DND-41 (cell line): ENCODE data around the gene ADIPOR1.

Experiments
- ATAC-seq: fragments of 200-7000 bp; cut with Tn5 transposase; 3 replicates; pipeline ENCODE4 v1.9.1; 2021; ENCODE audit warnings: low read depth; ENCODE audit not compliant: insufficient read depth
- DNase-seq: peaks from one replicate; pipeline ENCODE4 v3.0.0-alpha.2; 2020
- H2AFZ ChIP-seq: 2 replicates; pipeline ENCODE4 v1.6.0; 2012; ENCODE audit warnings: low read depth, low read length
- H3K27ac ChIP-seq: 2 replicates; pipeline ENCODE4 v1.5.1; 2012; ENCODE audit warnings: low read length, inconsistent platforms
- H3K27me3 ChIP-seq: fragments of 200-600 bp; sonication (generic); 2 replicates; pipeline ENCODE4 v1.6.0; 2012; ENCODE audit warnings: low read length, mild to moderate bottlenecking, inconsistent platforms; ENCODE audit not compliant: insufficient read depth, poor library complexity
- H3K36me3 ChIP-seq: 2 replicates; pipeline ENCODE4 v1.5.1; 2012; ENCODE audit warnings: low read length, inconsistent platforms; ENCODE audit not compliant: insufficient read depth
- H3K4me1 ChIP-seq: 2 replicates; pipeline ENCODE4 v1.5.1; 2012; ENCODE audit warnings: mild to moderate bottlenecking, low read length; ENCODE audit not compliant: insufficient read depth
- H3K4me2 ChIP-seq: 2 replicates; pipeline ENCODE4 v1.6.0; 2012; ENCODE audit warnings: mild to moderate bottlenecking, moderate library complexity, low read length, inconsistent platforms; ENCODE audit not compliant: insufficient read depth
- H3K4me3 ChIP-seq, 2 experiments: fragments of 200-600 bp in 1 of 2; shearing (Covaris generic) in 1 of 2; 2 replicates each; pipeline ENCODE4 v1.5.1; 2012 to 2016; ENCODE audit warnings: inconsistent platforms in 2 of 2, low read length in 2 of 2, mild to moderate bottlenecking in 2 of 2, low read depth in 1 of 2, moderate library complexity in 1 of 2
- H3K79me2 ChIP-seq: 2 replicates; pipeline ENCODE4 v1.6.0; 2012; ENCODE audit warnings: low read length, inconsistent platforms; ENCODE audit not compliant: insufficient read depth
- H3K9ac ChIP-seq: 2 replicates; pipeline ENCODE4 v1.6.0; 2012; ENCODE audit warnings: low read depth, mild to moderate bottlenecking, inconsistent platforms, low read length, moderate library complexity
- H3K9me3 ChIP-seq: 2 replicates; pipeline ENCODE4 v1.5.1; 2012; ENCODE audit warnings: low read length, moderate library complexity, mild to moderate bottlenecking, inconsistent platforms; ENCODE audit not compliant: insufficient read depth, severe bottlenecking
- H4K20me1 ChIP-seq: 2 replicates; pipeline ENCODE4 v1.6.0; 2012; ENCODE audit warnings: low read length; ENCODE audit not compliant: insufficient read depth
- CTCF ChIP-seq: IDR thresholded peaks from 2 replicates; pipeline ENCODE4 v1.5.1; 2012; ENCODE audit warnings: borderline replicate concordance, low read length, moderate library complexity, mild to moderate bottlenecking; ENCODE audit not compliant: poor library complexity, severe bottlenecking; ENCODE audit errors: extremely low read depth
- EZH2 ChIP-seq: IDR thresholded peaks from 3 replicates; pipeline ENCODE4 v1.6.1; 2012; ENCODE audit warnings: borderline replicate concordance, low read depth, mild to moderate bottlenecking, moderate library complexity, low read length, inconsistent platforms; ENCODE audit not compliant: severe bottlenecking

ADIPOR1 gene

DNA sequence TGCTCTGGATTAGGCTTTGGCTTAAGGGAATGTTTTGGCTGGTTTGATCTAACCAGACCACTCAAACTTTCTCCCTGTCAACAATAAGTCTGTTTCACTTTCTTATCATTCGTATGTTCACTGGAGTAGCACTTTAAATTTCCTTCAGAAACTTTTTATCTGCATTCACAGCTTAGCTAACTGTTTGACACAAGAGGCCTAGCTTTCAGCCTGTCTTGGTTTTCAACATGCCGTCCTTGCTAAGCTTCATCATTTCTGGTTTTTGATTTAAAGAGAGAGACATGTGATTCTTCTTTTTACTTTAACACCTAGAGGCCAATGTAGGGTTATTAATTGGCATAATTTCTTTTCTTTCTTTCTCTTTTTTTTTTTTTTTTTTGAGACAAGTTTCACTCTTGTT lies 23.8 kb upstream of the ADIPOR1 start:
- H3K27me3 ChIP-seq = peaks cover 13% of the 10 kb centered on the region
- no peak for TF ChIP-seq CTCF
- no peak for TF ChIP-seq EZH2
- H3K79me2 ChIP-seq = no peaks in the 10 kb centered on the region
- H3K4me3 ChIP-seq = no peak overlapping the region
- DNase-seq (no peak), ATAC-seq (no peak)
- no peak overlapping the region for H2AFZ ChIP-seq
- no peak overlapping the region for H3K27ac ChIP-seq
- no peak overlapping the region for H3K4me2 ChIP-seq
- no peaks in the 10 kb centered on the region for H3K4me1 ChIP-seq
- H3K9me3 ChIP-seq = no peaks in the 10 kb centered on the region
- no peaks in the 10 kb centered on the region for H4K20me1 ChIP-seq
- no peak overlapping the region for H3K9ac ChIP-seq
- H3K36me3 ChIP-seq = no peaks in the 10 kb centered on the region

- TF ChIP-seq CTCF (no peak), EZH2 (no peak)
- no peaks in the 10 kb centered on the region for H3K9me3 ChIP-seq
- no peaks in the 10 kb centered on the region for H3K4me1 ChIP-seq
- no peak for DNase-seq
- H2AFZ ChIP-seq = no peak overlapping the region
- H3K27me3 ChIP-seq = peaks cover 24% of the 10 kb centered on the region
- H3K4me3 ChIP-seq = no peak overlapping the region
- H4K20me1 ChIP-seq = no peaks in the 10 kb centered on the region
- no peak overlapping the region for H3K27ac ChIP-seq
- H3K36me3 ChIP-seq = no peaks in the 10 kb centered on the region
- no peak overlapping the region for H3K4me2 ChIP-seq
- ATAC-seq = no peak
- no peaks in the 10 kb centered on the region for H3K79me2 ChIP-seq
- H3K9ac ChIP-seq = no peak overlapping the region
These were observed 21.3 kb upstream of the ADIPOR1 start for GRCh38 chr1:202979459-202979858.

- no peak overlapping the region for H3K4me3 ChIP-seq
- H2AFZ ChIP-seq = no peak overlapping the region
- no peaks in the 10 kb centered on the region for H4K20me1 ChIP-seq
- no peaks in the 10 kb centered on the region for H3K36me3 ChIP-seq
- no peaks in the 10 kb centered on the region for H3K79me2 ChIP-seq
- no peaks in the 10 kb centered on the region for H3K4me1 ChIP-seq
- no peak overlapping the region for H3K9ac ChIP-seq
- no peak for DNase-seq
- ATAC-seq = no peak
- peaks cover 28% of the 10 kb centered on the region for H3K27me3 ChIP-seq
- no peaks in the 10 kb centered on the region for H3K9me3 ChIP-seq
- no peak overlapping the region for H3K27ac ChIP-seq
- no peak overlapping the region for H3K4me2 ChIP-seq
- TF ChIP-seq EZH2 = no peak
- no peak for TF ChIP-seq CTCF
These were observed 18.5 kb upstream of the ADIPOR1 start for GRCh38 chr1:202976633-202977032.

DNA sequence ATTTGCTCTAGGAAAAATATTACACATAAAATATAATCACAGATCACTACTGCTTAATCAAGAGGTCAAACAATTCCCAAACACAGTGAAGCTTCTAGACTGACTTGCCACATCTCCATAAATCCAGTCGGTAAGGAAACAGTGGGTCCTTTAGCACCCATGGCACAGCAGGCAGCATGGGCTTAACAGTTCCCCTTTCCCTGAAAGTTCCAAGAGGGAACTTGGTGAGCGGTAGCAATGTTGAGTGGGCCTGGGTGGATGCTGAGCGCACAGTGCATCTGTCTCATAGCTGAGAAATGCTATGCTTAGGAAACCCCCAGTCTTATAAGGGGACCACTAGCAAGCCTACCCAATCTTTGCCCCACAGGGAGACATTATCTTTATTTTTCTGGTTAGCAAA lies 16.7 kb upstream of the ADIPOR1 start:
- no peaks in the 10 kb centered on the region for H3K9me3 ChIP-seq
- TF ChIP-seq CTCF (no peak), EZH2 (no peak)
- H3K27me3 ChIP-seq = peaks cover 27% of the 10 kb centered on the region
- ATAC-seq (no peak), DNase-seq (no peak)
- H3K79me2 ChIP-seq = no peaks in the 10 kb centered on the region
- no peak overlapping the region for H3K4me3 ChIP-seq
- H3K4me1 ChIP-seq = no peaks in the 10 kb centered on the region
- H2AFZ ChIP-seq = no peak overlapping the region
- H3K4me2 ChIP-seq = no peak overlapping the region
- no peaks in the 10 kb centered on the region for H3K36me3 ChIP-seq
- H3K27ac ChIP-seq = no peak overlapping the region
- H4K20me1 ChIP-seq = no peaks in the 10 kb centered on the region
- no peak overlapping the region for H3K9ac ChIP-seq
